WI38 (cell line): ENCODE data around the gene DDIT3.

Source experiments
- H3K4me3 ChIP-seq: 2 replicates; pipeline ENCODE4 v1.5.1; 2011; ENCODE audit warnings: low read depth, mild to moderate bottlenecking, control low read depth, low read length
- TF ChIP-seq, protein P1 (sequence below): IDR thresholded peaks from 2 replicates; pipeline ENCODE4 v1.5.1; 2012; ENCODE audit warnings: low read depth, mild to moderate bottlenecking, control low read depth, low read length

Gene DDIT3

DNA sequence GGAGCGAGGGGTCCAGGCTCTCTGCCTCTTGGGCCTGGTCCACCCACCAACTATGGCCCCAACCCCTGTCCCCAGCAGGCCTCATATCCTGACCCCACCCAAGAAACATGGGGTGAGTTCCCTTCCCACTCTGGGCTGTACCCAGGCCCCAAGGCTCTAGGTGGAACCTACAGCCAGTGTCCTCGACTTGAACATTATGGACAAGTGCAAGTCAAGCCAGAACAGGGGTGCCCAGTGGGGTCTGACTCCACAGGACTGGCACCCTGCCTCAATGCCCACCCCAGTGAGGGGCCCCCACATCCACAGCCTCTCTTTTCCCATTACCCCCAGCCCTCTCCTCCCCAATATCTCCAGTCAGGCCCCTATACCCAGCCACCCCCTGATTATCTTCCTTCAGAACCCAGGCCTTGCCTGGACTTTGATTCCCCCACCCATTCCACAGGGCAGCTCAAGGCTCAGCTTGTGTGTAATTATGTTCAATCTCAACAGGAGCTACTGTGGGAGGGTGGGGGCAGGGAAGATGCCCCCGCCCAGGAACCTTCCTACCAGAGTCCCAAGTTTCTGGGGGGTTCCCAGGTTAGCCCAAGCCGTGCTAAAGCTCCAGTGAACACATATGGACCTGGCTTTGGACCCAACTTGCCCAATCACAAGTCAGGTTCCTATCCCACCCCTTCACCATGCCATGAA, 49.2 kb downstream of the DDIT3 start:
- TF ChIP-seq, protein P1, sequence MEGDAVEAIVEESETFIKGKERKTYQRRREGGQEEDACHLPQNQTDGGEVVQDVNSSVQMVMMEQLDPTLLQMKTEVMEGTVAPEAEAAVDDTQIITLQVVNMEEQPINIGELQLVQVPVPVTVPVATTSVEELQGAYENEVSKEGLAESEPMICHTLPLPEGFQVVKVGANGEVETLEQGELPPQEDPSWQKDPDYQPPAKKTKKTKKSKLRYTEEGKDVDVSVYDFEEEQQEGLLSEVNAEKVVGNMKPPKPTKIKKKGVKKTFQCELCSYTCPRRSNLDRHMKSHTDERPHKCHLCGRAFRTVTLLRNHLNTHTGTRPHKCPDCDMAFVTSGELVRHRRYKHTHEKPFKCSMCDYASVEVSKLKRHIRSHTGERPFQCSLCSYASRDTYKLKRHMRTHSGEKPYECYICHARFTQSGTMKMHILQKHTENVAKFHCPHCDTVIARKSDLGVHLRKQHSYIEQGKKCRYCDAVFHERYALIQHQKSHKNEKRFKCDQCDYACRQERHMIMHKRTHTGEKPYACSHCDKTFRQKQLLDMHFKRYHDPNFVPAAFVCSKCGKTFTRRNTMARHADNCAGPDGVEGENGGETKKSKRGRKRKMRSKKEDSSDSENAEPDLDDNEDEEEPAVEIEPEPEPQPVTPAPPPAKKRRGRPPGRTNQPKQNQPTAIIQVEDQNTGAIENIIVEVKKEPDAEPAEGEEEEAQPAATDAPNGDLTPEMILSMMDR = no peak

GRCh38 chr12:57470286-57470969, 49.9 kb downstream of the DDIT3 start:
- TF ChIP-seq, protein P1 = no peak
- no peak overlapping the region for H3K4me3 ChIP-seq

More for the DNA sequence above, 49.2 kb downstream of the DDIT3 start:
- H3K4me3 ChIP-seq = no peak overlapping the region

DNA sequence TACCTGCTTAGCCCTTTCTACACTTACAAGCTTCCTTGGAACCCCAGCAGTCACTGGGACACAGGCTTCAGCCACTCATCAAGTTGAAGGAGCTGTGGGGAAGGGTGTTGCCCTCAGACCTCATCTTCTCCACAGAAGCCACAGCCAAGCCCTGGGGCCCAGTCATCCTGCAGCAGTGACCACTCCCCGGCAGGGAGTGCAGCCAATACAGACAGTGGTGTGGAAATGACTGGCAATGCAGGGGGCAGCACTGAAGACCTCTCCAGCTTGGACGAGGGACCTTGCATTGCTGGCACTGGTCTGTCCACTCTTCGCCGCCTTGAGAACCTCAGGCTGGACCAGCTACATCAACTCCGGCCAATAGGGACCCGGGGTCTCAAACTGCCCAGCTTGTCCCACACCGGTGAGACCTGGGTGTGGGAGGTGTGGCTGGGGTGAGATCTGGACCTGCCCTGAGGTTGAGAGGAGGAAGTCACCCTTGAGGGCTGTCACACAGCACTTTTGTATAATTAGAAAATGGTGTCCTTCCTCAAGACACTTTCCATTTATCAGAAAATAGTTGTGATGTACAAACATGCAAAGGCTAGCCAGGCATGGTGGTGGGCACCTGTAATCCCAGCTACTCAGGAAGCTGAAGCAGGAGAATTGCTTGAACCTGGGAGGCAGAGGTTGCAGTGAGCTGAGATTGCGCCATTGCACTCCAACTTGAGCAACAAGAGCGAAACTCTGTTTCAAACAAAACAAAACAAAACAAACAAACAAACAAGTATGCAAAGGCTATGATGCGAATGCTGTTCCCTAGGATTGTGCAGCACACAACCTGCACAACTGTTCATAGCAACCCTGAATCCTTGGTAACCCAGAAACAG, 50.8 kb downstream of the DDIT3 start:
- H3K4me3 ChIP-seq = no peak overlapping the region
- TF ChIP-seq, protein P1 = no peak

- TF ChIP-seq, protein P1 = no peak
- H3K4me3 ChIP-seq = no peak overlapping the region
Observed at GRCh38 chr12:57467915-57468314, 52.4 kb downstream of the DDIT3 start.

GRCh38 chr12:57467212-57467874, 53.0 kb downstream of the DDIT3 start:
- H3K4me3 ChIP-seq = no peak overlapping the region
- TF ChIP-seq, protein P1 = no peak
